HG02970 (cell line): Measurements from ENCODE around the gene CACNA2D1.
"Not testable (repeated sequence)": the region's sequence is repeated elsewhere in the genome, so short reads cannot be mapped to it uniquely, and the experiment has no call there.

ENCODE experiments used
- ATAC-seq: cut with Tn5 transposase; IDR thresholded peaks from one replicate; pipeline ENCODE4 v1.9.1; 2021; ENCODE audit warnings: mild to moderate bottlenecking, moderate library complexity, moderate number of reproducible peaks; ENCODE audit not compliant: unreplicated experiment, low FRiP score

CACNA2D1 gene

DNA sequence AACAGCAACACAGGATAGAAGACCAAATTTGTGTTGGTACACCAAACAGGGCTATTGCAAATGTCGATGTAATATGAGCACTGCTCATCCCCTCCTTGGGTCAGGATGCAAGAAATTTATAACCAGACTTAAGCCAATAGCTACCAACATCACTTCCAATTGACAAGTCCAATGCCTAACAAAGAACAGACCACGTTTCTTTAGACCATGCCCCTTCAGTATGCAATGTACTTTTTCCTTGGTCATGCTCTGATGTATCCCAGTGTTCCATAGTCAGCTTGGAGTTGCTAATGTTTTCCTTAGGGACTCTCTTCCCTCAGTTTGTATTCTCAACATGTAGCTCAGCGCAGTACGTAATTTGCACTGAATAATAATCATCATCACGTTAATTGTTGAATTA is 7.8 kb downstream of the CACNA2D1 start:
- no peak for ATAC-seq

DNA sequence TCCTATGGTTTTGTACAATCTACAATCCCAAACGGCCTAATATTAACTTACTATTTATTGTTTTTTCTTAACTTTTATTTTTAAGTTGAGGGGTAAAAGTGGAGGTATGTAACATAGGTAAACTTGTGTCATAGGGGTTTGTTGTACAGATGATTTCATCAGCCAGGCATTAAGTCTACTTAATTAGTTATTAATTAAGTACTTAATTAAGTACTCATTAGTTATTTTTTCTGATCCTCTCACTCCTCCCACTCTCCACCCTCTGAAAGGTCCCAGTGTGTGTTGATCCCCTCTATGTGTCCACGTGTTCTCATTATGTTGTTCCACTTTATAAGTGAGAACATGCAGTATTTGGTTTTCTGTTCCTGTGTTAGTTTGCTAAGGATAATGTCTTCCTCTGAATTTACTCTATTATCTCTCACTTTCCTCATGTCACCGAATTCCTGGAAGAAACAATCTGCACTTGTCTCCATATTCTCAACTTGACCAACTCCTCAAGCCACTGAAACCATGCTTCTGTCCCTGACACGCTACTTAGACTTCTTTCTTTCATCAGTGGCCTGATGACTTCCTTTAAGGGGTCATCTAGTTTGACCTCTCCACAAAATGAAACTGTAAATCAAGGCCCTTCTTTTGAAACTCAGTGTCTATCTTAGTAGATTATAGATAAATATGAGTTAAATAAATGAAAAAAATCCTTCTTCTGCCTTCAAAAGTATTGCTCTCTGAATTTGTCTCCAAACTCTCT is 9.1 kb downstream of the CACNA2D1 start:
- ATAC-seq, result no peak

DNA sequence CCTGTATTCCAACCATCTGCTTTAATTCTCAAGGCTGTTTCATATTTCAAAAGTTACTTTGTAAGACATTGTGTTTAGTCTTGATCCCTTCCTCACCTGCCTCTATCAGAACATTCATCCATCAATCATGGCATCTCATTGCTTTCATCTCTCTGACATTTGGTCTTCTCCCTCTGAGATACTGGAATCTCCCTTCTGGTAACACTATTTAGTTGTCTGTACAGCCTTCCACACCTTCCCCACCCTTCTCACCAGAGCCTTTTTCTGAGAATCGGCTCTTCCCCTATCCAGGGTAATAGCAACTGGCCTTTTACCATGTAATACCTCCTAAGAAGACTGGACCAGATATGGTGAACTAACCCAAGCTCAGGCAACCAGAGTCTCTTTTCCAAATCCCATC is 10.1 kb downstream of the CACNA2D1 start:
- no peak for ATAC-seq

DNA sequence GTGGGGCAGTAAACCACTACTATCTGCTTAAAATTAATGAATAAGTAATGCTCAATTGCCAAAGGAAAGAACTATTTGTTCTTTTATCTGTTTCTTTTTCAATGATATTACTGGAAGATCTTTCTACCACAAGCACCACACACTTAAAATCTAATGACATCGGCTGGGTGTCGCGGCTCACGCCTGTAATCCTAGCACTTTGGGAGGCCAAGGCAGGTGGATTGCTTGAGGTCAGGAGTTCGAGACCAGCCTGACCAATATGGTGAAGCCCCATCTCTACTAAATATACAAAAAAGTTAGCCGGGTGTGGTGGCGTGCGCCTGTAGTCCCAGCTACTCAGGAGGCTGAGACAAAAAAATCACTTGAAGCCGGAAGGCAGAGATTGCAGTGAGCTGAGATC is 10.8 kb downstream of the CACNA2D1 start:
- ATAC-seq, result not testable (repeated sequence)

DNA sequence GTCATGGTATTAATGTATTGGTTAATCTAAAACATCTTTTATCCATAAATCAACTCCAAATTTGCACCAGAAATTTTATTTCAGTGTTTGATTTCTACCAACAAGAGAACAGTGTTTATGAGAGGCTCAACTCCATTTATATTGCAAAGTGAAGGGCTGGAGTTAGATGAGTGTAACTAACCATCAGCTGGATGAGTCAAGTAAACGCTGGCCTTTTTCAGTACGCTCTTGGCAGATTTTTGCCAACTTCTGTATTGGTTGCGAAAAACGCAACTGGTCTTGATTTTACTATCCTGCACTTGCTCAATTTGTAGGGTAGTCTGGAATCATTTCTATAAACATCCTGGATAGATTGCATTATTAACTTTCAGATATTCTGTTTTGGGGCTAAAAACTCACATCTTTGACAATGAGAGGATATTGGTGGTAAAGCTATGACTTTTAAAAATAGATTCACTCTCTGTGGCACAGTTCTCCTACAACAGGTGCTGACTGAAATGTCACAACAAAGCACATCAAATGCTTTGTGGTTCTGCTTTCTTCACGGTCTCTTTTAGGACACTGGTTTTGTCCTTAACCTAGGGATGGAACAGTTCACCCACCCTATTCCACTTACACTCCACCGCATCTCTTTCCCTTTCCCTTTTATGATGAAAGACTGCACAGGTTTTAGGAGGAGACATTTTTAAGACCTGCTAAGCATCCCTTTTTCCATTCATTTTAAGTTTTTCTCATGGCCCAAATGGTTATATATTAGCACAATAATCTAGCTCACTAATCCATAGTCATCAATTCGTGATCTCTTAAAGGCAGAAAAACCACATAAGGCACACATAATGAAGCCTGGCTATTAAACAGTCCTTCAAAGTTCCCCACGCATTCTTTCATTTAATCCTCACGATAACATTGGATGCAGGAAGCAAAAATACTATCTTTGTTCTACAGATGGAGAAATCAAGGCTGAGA is 12.8 kb downstream of the CACNA2D1 start:
- no peak for ATAC-seq

DNA sequence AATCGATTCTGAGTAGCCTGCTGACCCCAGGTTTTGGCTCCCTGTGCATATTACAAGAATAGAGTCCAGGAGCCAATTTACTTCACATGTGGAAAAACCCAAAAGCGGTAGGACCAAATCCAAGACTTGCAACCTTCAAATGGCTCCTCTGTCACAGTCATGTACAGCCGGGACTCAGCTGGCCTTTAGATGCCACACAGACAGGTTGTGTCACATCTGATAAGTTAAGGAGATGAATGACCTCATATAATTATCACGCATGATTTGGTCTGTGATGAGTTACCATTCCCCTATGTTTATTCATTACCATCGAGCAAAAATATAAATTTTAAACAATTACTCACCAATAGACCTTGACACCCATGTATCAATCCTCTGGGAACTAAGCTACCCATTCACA is 14.2 kb downstream of the CACNA2D1 start:
- no peak for ATAC-seq

DNA sequence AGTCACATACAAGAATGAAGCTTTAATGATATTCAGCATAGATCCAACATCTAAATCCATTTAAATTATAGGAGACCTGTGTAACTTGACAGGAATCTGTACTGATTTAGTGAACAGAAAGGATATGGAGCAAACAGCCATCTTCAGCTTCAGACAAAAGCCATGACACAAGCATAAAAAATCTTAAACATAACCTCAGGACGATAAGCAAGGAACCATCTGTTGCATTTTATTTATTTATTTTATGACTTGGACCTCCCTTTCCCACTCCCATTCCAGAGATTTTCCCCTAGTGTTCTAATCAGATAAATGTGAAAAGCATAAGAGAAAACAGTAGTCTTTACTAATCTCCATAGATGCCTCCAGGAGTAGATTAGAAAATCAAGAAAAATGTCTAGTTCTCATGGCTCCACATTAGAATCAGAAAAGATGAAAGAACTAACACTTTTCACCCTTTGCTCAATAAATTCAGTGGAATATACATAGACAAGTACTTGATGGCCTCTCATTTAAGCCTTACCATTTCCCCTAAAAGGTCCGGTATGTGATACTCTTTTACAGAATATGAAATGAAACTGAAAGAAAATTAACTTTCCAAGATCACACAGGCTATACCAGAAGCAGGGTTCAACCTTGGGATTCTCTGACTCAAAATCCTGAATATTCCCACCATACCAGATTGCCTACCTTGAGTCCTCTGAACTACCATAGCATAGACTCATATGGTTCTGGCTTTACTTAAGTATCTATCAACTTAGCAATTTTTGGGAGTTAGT is 15.2 kb downstream of the CACNA2D1 start:
- ATAC-seq, result no peak

DNA sequence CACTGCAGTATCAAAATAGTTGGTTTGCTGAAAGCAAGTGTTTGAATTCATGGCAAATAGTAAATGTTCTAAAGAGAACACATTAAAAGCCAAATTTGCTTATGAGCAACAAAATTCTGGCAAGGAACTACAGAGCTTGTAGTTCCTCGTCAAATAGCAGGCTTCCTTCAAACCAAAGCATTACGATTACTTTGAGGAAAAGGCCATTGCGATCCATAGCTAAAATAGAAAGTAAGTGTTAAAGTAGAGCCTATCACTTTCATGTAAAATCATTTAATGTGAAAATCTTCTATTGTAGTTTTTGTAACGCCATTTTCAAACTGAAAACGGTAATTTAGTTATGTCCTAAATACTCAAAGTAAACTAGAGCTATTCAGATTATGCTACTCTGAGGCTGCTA is 20.1 kb downstream of the CACNA2D1 start:
- no peak for ATAC-seq

DNA sequence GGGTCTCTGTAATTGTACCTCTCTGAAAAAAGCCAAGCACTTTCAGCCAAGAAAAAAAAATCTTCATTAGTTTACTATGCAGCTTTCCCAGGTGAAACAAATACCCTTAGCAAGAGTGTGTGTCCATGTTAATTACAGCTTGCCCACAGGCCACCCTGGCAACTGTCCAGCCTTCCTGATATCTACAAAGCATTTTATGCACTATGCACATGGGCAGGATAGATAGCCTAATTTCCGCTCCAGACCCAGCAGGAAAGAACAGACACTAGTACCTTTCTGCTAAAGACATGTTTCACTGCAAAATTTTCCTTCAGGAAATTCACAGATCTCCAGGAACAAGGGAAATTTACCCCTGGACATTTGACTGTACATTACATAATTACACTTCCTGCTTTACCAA is 24.4 kb downstream of the CACNA2D1 start:
- no peak for ATAC-seq

DNA sequence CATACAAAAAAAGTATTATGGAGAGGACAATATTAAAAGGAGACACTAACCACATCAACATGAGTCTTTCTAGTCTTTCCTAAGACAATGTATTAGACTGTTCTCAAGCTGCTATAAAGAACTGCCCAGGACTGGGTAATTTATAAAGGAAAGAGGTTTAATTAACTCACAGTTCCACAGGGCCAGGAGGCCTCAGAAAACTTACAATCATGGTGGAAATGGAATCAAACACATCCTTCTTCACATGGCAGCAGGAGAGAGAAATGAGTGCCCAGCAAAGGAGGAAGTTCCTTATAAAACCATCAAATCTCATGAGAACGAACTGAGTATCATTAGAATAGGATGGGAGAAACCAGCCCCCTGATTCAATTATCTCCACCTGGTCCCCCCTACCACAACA is 25.7 kb downstream of the CACNA2D1 start:
- no peak for ATAC-seq

DNA sequence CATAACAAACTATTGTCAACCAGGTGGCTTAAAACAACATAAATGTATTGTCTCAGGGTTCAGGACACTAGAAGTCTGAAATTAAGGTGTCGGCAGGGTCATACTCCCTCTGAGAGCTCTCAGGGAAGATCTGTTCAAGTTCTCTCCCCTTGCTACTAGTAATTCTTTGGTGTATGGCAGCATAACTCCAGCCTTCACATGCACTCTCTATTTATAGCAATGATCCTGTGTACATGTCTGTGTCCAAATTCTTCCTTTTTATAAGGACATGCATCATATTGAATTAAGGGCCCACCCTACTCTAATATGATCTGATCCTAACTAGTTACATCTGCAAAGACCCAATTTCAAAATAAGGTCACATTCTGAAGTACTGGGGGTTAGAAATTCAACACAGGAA is 27.2 kb downstream of the CACNA2D1 start:
- ATAC-seq, result no peak

DNA sequence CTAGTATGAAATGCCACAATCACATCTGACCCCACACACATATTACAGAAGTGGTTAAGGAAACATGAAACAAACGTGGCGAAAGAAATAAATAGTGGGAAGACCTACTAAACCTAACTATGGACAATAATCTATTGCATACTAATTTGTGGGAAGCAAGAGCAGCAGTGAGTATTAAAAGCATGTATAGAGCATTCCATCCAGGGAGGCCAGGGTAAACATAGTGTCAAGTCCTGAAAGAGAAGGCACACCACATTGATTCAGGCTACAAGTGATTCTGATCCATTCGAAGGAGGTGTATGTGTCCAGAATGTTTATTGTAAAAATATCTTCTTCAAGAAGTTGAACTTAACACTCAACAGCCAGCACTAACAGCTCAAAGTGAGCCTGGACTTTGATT is 29.2 kb downstream of the CACNA2D1 start:
- ATAC-seq, result no peak

DNA sequence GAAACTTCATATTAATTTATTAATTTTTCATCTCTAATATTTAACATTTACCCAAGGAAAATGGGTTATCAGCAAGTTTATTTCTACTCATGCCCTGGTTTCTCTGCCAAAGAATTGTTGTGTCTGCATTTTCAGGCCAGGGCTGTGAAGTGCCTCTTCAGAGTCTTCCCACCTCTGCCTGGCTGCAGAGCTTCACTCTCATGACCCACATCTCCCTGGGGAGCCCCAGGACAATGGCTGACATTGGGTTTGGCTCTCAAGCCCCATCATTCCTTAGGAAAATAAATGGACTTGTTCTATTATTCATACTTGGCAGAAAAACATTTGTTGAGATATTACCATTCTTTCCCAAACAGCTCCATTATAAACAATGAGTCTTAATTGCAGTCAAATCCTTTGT is 30.3 kb downstream of the CACNA2D1 start:
- no peak for ATAC-seq

DNA sequence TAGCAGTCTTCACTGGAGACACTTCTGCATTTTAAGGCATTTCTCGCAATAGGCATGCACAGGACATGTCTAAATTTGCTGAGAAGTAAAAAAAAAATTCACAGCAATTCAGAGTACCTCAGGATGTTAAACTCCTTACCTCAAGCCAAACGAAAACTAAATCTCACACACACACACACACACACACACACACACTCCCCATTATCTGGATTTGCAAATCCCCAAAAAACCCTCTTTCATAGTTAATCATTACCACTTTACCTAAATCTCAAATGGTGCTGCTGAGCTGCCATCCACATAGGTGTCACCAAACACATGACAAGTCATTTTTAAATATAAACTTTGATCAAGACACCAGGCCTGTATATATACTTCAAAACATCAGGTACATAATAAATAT is 31.8 kb downstream of the CACNA2D1 start:
- ATAC-seq, result no peak

DNA sequence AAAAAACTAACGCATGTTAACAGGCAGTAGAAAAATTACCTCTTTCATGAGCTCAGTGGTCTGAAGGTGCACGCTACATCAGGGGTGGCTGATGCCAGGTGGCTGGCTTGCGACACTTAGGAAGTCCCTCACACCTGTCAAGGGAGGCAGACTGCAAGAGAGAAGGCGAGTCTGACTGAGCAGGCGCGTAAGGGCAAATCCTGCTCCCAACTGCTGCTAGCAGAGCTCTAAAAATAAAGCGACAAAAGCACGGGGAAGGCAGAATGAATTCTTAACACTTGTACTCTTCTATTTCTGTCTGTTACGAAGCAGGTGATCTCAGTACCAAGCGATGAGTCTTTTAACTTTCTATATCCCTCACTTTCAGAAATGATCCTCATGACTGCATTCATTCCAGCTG is 33.1 kb downstream of the CACNA2D1 start:
- no peak for ATAC-seq

DNA sequence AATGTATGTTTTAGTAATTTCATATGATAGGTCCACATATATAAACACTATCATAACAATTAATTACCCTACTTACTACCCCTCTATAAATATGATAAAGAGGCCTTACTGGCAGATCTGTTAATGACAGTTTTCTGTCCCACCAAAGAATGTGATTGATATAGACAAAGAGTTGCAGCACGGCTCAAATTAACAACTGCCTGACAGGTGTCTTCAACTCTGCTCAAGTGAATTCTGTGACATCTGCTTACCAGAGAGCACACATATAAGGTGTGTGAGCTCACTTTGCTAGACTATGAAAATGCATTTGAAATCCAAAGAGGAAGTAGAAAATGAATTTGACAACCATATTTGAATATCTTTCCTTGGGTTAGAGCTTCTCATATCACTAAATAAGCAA is 36.6 kb downstream of the CACNA2D1 start:
- no peak for ATAC-seq

DNA sequence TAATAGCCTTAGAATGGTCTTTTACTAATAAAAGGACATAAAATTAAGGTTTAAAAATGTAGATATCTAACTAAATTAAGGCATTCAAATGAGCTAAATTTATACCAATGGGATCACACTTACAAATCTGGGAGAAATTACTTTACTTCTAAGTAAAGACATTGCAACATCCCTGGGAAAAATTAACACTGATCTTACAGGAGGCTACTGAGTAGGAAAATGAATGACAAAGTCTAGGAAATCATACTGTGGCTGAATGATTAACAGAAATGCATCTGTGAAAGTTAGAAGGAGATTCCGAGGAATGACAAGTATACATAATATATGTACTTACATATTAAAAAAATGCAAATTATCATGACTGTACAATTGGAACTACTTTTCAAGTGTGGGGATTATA is 38.3 kb downstream of the CACNA2D1 start:
- no peak for ATAC-seq

DNA sequence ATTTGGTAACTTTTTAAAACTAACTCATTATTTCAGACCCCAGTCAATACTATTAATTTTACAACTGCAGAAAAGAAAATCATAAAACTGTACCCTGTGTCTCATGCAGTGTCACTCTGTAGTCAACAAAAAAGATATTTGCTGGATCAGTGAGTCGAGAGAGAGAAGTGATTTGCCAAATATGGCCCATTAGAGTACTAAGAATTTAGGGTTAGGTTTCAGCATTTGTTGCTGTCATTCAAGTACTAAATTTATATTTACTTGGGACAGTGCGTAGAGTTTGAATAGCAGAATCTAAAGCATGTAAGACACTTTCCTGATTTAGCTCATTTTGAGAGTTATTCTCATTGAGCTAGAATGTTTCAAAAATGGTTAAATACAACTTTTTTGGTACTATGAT is 38.9 kb downstream of the CACNA2D1 start:
- ATAC-seq, result no peak

DNA sequence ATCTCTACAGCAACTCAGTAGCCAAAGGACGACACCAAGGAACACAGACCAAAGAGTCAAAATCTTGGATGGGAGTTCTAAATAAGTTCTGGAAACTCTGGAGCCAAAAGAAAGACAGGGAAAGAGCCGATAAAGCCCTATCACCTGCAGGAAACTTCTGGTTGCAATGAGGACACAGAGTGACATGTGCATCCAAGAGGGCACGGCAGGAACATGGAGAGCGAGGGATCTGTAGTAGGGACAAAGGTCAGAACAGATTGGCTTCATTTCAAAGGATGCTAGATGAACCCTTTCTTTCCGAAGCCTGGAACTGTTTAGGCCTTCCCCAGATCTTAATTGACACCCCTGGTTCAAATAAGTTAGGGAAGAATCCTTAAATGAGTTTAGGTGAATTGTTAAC is 39.5 kb downstream of the CACNA2D1 start:
- no peak for ATAC-seq

DNA sequence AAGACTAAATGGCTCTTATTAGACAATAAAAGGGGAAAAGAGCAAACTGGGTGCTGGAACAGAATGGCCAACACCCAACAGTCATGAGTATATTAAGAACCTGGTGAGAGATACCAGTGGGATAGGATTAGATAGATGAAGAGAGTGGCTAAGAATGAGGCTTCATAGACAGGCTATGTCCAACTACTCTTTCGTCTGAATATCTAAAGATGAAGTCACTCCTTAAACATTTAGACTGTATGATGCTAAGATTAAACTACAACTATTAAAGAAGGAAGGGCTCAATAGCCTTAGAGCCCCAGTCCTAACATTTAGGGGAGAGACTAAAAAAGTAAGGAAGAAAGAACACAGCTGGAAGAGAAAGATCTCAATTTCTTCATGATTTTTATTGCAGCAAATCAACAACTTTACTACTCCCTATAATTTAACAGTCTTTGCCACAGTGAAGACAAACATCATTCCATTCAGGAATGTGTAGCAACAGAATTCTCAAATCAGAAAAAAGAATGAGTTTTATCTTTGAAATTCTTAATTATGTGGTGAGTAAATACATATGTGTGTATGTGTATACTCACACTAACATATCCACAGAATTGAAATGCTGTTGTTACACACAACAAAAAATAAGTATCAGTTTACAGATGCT is 45.6 kb downstream of the CACNA2D1 start:
- ATAC-seq, result no peak

DNA sequence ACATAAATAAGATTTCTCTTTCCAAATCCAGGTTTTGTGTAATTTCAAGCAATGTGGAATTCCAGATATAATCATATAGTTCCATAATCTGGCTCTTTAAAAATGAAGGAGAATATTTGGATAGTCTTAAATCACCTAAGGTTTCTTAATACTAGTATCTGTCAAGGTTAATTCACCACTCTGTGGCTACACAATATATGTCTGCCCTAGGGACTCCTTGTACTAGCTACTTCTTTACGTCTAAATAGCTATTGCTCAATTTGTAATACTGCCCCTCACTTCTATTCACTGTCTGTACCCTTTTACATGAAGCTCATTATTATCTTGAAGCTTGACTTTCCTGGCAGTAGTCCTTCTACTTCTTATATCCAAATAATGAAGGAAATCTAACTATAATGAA is 47.2 kb downstream of the CACNA2D1 start:
- no peak for ATAC-seq
